Sigmoid colon (tissue), 4 donors: Measurements from ENCODE around the gene SHLD2.

Source experiments
- POLR2A ChIP-seq, 2 donors: fragments of 450-650 bp; IDR thresholded peaks; one replicate each; pipeline ENCODE4 v1.6.1; 2016; ENCODE audit warnings: antibody characterized with exemption in 2 of 2, mild to moderate bottlenecking in 2 of 2, moderate library complexity in 2 of 2
- POLR2AphosphoS5 ChIP-seq, 4 donors: sonication (generic); formaldehyde crosslinking; IDR thresholded peaks; one replicate each; pipeline ENCODE4 v1.6.1; 2017; ENCODE audit warnings: antibody characterized with exemption in 4 of 4
- TF ChIP-seq, protein P1 (sequence below), 4 experiments: fragments of 450-650 bp in 3 of 4; fragments of 200-600 bp in 1 of 4; IDR thresholded peaks; one replicate each; pipeline ENCODE4 v1.5.1; 2016 to 2019; ENCODE audit warnings: antibody characterized with exemption in 4 of 4, mild to moderate bottlenecking in 3 of 4, moderate library complexity in 2 of 4

DNA sequence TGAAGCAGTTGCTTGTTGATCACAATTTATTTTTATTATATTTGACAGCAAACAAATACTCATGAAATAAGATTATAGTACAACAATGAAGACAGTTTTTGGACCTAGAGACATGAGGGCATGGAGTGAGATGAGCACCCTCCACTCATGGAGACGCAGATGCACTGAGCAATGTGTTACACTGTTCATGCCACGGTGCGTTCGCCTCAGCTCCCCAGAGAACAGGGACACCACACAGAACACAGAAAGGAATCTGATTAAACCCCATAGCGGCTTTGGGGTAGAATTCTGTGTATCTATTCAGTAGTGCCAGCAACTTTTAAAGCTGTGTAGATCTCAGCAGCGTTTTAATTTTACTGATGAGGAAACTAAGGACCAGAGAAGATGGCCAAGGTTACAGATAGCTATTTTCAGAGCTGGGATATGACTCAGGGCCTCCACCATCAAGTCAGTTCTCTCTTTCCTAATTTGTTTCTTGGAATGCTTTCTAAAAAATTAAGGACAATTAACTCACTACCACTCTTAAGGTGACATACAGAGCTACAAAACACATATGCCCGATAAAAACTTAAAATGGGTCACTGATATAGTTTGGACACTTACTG lies 41.3 kb upstream of the SHLD2 start:
- TF ChIP-seq POLR2A (IDR thresholded peaks at IDR 0.05), result no peak
- TF ChIP-seq, protein P1, sequence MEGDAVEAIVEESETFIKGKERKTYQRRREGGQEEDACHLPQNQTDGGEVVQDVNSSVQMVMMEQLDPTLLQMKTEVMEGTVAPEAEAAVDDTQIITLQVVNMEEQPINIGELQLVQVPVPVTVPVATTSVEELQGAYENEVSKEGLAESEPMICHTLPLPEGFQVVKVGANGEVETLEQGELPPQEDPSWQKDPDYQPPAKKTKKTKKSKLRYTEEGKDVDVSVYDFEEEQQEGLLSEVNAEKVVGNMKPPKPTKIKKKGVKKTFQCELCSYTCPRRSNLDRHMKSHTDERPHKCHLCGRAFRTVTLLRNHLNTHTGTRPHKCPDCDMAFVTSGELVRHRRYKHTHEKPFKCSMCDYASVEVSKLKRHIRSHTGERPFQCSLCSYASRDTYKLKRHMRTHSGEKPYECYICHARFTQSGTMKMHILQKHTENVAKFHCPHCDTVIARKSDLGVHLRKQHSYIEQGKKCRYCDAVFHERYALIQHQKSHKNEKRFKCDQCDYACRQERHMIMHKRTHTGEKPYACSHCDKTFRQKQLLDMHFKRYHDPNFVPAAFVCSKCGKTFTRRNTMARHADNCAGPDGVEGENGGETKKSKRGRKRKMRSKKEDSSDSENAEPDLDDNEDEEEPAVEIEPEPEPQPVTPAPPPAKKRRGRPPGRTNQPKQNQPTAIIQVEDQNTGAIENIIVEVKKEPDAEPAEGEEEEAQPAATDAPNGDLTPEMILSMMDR (IDR thresholded peaks at IDR 0.05), result no peak
- TF ChIP-seq POLR2AphosphoS5 (IDR thresholded peaks at IDR 0.05), result no peak
